GM18520 (cell line): ENCODE data around the gene COMTD1.
A peak's percentile ranks its signal among the peaks of the same experiment; 100 is the strongest.

ENCODE experiments used
- ATAC-seq: cut with Tn5 transposase; IDR thresholded peaks from one replicate; pipeline ENCODE4 v1.9.1; 2021; ENCODE audit not compliant: unreplicated experiment

The COMTD1 gene

GRCh38 chr10:75245354-75246250 is 9.8 kb upstream of the COMTD1 start:
- no peak for ATAC-seq

DNA sequence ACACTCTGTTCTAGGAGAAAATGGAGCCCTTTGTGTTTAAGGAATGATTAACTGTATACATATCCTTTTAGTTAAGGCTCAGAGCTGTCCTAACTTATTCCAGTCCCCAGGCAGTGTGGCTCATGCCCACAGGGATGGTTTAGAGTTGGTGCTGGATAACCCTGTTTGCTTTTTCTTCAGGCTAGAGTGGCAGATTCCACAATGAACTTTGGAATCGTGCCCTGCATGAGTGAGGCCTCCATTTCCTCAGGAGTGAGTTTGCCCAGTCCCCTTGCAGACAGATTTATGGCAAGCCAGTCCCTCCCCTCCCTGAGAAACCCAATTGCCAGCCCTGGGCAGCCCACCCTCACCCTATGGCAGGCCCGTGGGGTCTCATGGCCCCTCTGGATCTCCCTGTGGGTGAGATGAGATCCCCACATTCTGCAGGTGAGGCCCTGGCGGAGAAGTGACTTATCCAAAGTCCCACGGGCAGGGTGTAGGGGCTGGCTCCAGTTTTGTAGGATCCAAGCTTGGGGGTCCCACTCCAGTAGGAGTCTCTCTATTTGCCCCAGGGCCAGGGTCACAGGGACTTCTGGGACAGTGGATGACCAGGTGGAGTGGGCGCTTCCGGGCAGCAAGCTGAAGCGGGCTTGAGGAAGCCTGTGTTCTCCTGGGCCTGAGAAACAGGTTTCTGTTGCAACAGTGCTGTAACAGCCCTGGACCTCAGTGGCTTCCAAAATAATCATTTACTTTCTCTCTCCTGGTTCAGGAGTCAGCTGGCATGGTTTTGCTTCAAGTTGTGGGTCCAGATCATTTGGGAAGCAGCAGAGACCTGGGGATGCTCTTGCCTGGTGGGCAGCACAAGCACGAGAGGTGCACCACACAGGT is 9.0 kb upstream of the COMTD1 start:
- ATAC-seq, result no peak

DNA sequence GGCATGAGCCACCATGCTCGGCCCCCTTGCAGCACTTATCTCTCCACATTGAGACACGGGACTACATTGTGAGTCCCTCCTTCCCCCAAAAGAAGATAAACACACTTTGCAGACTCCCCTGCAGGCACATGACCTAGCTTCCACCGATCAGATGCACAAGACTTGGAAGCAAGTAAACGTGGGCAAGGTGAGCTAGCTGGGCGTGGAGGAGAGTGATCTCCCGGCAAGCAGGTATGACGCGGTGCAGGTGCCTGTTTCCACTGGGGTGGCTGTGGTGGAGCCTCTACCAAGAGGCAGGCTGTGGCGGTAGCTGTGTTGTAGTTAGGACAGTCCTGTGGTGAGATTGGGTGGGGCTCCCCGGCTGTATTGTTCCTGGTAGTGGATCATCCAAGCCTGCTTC is 7.7 kb upstream of the COMTD1 start:
- ATAC-seq, result no peak

GRCh38 chr10:75240329-75241076 is 4.7 kb upstream of the COMTD1 start:
- ATAC-seq, result no peak

DNA sequence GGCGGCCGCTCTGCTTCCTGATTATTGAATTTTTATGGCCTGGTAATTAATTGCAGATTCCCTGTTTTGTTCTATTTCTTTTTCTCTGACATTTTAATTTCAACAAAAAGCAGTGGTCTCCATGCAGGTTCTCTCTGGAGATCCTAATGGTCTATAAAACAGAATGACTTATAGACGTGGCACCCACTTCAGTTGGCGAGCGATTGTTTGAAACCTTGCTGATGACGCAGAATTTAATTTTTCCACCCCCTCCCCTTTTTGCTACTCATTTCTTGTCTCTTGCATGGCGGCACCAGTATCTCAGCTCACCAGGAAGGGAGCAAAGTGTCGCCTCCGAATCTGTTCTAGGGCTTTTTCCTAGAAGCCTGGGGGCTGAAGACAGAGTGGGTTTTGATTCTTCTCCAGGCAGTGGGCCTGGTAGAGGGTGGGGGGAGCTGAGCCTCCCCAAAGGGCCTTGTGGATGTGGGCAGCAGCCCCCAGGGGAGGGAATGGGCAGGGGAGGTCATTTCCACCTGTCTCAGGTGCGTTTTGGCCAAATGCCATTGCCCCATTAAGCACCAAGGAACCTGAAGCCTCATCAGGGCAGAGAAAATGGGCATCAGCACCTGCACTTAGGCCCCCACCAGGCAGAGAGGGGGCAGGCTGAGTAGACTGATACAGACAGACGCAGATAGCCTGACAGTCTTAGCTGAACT is 3.5 kb upstream of the COMTD1 start:
- ATAC-seq, result no peak

GRCh38 chr10:75238182-75239095 is 2.7 kb upstream of the COMTD1 start:
- no peak for ATAC-seq

DNA sequence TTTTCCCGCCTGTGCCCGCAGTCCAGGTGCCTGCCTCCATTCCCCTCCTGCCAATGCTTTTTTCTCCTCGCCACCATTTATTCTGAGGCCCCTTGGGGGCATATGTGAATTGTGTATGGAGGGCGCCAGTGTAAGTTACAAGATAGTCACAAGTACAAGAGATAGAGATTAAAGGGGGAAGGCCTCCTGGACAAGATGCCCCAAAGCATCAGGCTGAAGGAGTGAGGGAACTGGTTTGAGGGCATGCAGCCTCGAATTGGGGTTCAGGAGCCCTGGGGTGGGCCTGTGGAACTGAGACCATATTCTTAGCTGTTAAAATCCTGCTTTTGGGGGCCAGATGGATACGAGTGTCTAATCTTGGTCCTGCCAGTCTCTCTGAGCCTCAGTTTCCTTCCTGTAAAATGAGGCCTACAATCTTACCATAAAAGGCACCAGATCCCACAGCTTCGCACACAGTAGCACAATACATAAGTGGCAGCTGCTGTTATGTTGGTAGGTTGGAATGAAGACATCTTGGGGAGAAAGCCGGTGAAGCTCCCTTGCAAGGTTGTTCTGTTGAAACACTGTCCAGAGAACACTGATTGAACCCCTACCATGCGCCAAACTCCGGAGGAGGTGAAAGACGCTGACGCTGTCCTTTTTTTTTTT is 545 bp upstream of the COMTD1 start:
- no peak for ATAC-seq

GRCh38 chr10:75234683-75235374 is 928 bp downstream of the COMTD1 start:
- ATAC-seq, result peak; percentile 1

GRCh38 chr10:75234017-75234682 is 1.6 kb downstream of the COMTD1 start:
- peak; percentile 28 for ATAC-seq

DNA sequence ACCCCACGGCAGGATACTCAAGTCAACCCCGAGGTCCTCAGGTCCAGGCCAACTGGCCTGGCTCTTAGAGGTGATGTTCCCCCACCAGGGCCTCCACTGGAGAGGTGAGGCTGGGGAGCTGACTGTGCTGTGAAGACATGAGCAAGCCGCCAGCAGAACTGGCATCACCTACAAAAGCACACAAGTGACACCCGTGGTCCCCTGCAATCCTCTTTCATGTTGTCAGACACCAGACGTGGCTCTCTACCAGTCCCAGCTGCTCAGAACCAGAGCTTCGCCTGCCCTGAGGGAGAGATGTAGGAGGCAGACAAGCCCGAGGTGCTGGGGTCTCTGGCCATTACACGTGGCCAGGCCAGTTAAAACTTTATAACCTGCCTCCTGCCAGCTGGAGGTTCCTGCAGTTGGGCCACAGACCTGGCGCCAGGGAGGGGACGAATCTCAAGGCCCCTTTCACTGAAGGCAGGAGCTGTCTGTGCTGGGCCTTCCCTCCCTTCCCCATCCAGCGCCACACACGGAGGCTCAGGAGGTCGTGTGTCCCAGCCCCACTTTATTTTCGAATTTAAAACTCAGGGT is 2.2 kb downstream of the COMTD1 start:
- no peak for ATAC-seq

DNA sequence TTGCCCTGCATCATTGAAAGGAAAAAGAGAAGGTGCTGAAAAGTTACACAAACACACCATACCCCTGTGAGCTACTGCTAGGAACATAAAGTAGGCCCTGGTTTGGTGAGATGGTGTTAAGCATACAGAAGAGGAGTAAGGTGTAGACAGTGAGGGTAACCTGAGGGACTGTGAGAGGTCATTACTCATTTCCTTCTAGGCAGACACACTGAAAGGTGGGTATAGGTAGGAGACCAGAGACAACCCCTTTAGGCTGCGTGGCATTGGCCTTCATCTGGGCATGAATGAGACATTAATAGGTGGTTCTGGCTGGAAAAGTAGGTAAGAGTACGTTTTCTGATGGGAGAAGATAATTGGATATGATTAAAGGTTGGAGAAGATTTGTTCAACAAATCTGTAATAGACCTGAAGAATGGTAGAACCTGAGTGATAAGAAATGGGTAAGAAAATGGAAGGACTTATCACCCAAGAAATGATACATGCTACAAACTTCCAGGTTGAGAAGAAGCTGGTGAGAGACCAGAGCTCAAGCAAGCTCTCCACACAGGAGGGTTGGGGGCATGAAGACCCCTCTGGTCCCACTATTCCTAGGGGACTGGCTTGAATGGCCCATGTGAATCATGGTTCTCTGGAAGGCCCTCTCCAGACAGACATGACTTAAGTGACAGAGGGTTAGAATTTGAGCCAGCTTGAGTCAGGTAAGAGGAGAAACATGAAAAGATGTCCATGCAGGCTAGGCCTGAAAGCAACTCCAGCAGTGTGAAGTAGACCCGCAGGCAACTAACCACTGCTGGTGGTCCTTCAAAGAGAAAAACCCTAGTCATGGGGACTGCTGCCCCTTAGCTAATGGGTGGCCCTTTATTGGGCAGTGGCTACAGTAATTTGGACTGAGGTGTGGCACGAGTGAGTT is 3.8 kb downstream of the COMTD1 start:
- ATAC-seq, result no peak

DNA sequence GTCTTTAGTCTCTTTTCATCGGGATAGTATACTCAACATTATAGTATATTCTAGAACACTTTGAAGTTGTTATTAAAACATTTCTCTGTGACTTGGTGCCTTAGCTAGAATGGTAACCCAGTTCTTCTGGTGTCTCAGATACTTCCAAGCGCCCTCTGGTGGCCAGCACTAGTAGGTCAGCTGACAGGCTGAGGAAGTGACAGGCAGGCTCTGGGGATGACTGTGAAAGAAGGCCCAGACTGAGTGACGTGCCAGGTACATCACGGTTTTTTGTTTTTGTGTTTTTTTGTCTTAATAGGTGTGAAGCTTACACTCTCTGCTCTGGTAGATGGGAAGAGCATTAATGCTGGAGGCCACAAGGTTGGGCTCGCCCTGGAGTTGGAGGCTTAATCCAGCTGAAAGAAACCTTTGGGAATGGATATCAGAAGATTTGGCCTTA is 5.1 kb downstream of the COMTD1 start:
- ATAC-seq, result peak; percentile 37

GRCh38 chr10:75229971-75230370 is 5.8 kb downstream of the COMTD1 start:
- no peak for ATAC-seq

- ATAC-seq, result no peak
Measured at GRCh38 chr10:75228834-75229233, 6.9 kb downstream of the COMTD1 start.

GRCh38 chr10:75228278-75228677 is 7.5 kb downstream of the COMTD1 start:
- no peak for ATAC-seq

DNA sequence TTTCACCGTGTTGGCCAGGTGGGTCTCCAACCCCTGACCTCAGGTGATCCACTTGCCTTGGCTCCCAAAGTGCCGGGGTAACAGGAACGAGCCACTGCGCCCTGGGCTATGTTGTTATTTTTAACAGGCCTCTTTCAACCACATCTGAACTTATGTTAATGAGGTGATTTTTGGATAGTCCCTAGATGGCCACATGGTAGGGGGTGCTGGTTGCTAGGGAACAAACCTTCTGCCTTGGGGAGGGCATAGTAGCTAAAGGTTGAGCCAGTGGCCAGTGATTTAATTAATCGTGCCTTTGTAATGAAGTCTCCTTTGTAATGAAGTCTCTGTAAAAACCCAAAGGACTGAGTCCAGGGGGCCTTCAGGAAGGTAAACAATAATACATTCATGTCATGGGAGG is 9.1 kb downstream of the COMTD1 start:
- no peak for ATAC-seq

GRCh38 chr10:75226095-75226494 is 9.7 kb downstream of the COMTD1 start:
- no peak for ATAC-seq
